Measurements from ENCODE around the gene PRSS57. TPM values are rescaled to one million over a fixed set of nuclear protein-coding genes. Genes with fewer than 3 reads are reported as not detected.

The PRSS57 gene
- total RNA-seq, 4 donors from 2014 or later: not detected

- no peak for DNase-seq (ENCODE audit: low spot score in 2 of 2)
- WGBS, 2 donors: 89 to 90% methylated on average over 15 to 27 of the region's 31 CpGs
- H3K4me3 ChIP-seq: peak overlapping the region in 1 of 4 donors; percentile 61
- TF ChIP-seq EP300 (IDR thresholded peaks at IDR 0.05): no peak
- TF ChIP-seq POLR2A (IDR thresholded peaks at IDR 0.05): no peak
- no peak for TF ChIP-seq CTCF (IDR thresholded peaks at IDR 0.05)
- peaks cover 0 to 26% (median 0%) of the 10 kb centered on the region in 3 donors for H3K36me3 ChIP-seq
- H3K27ac ChIP-seq: peak overlapping the region in 3 of 4 donors; percentile 61 to 88 (median 75)
- H3K9me3 ChIP-seq: no peaks in the 10 kb centered on the region
- no peaks in the 10 kb centered on the region for H3K27me3 ChIP-seq
- H3K4me1 ChIP-seq: peaks cover 0 to 16% (median 10%) of the 10 kb centered on the region in 4 donors
Observed at GRCh38 chr19:640606-641189, 54.6 kb downstream of the PRSS57 start.

DNA sequence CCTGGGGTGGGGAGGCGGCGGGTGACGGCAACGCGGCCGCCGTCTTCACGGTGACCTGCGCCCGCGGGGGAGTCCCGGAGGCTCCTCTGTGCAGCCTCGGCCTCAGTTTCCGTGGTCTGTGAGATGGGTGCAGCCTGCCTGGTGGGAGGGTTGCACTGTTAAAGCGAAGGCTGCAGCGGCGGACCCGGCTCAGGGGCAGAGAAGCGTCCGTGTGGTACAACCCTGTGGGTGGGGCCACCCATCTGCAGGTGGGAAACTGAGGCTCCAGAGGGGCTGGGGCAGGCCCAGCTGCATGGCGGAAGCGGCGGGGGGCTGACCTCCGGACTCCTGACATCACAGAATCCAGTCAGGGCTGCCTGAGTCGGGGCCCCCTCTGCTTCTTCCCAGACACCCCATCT lies 55.1 kb downstream of the PRSS57 start:
- Histone ChIP-seq H3K27ac (peak overlapping the region; percentile 61 to 88 (median 68)), H3K27me3 (no peaks in the 10 kb centered on the region), H3K9me3 (no peaks in the 10 kb centered on the region), H3K4me3 (peak overlapping the region; percentile 15 to 61 (median 46)), H3K36me3 (peaks cover 0 to 20% (median 0%) of the 10 kb centered on the region in 3 donors), H3K4me1 (peaks cover 0 to 16% (median 10%) of the 10 kb centered on the region in 4 donors)
- DNase-seq (ENCODE audit: low spot score in 2 of 2): no peak
- no peak for TF ChIP-seq POLR2A (IDR thresholded peaks at IDR 0.05)
- no peak for TF ChIP-seq EP300 (IDR thresholded peaks at IDR 0.05)
- no peak for TF ChIP-seq CTCF (IDR thresholded peaks at IDR 0.05)
- WGBS, 2 donors: 42 to 59% methylated on average over 9 to 16 of the region's 25 CpGs

GRCh38 chr19:639253-640160 lies 55.7 kb downstream of the PRSS57 start, which contains the start of gene FGF22:
Gene FGF22, plus strand, starts transcription at chr19:639879. Its CDS starts 47 bp downstream, at chr19:639926.
- H3K27ac ChIP-seq: peak within 1 kb of the TSS; percentile 61 to 88 (median 68)
- peaks cover 0 to 14% (median 0%) of the 10 kb centered on the region in 3 donors for H3K36me3 ChIP-seq
- TF ChIP-seq POLR2A (IDR thresholded peaks at IDR 0.05): peak in 1 of 2 donors; percentile 30
- TF ChIP-seq CTCF (IDR thresholded peaks at IDR 0.05): no peak
- peak in 1 of 2 donors; percentile 64 for TF ChIP-seq EP300 (IDR thresholded peaks at IDR 0.05)
- whole genome bisulfite sequencing, 2 donors: 4% methylated on average over 37 to 45 of the region's 109 CpGs
- H3K27me3 ChIP-seq: no peaks in the 10 kb centered on the region
- no peaks in the 10 kb centered on the region for H3K9me3 ChIP-seq
- peaks cover 0 to 20% (median 12%) of the 10 kb centered on the region in 4 donors for H3K4me1 ChIP-seq
- peak within 1 kb of the TSS; percentile 27 to 61 (median 47) for H3K4me3 ChIP-seq
- peak; percentile 91 to 93 for DNase-seq (ENCODE audit: low spot score in 2 of 2)

GRCh38 chr19:638906-639252 lies 56.4 kb downstream of the PRSS57 start:
- H3K4me3 ChIP-seq: peak overlapping the region; percentile 27 to 61 (median 47)
- H3K27ac ChIP-seq: peak overlapping the region; percentile 5 to 88 (median 36)
- peaks cover 0 to 26% (median 18%) of the 10 kb centered on the region in 4 donors for H3K4me1 ChIP-seq
- 45 to 71% methylated on average over 15 to 16 of the region's 17 CpGs for WGBS, 2 donors
- TF ChIP-seq POLR2A (IDR thresholded peaks at IDR 0.05) (no peak), CTCF (IDR thresholded peaks at IDR 0.05) (no peak), EP300 (IDR thresholded peaks at IDR 0.05) (no peak)
- peaks cover 0 to 8% (median 0%) of the 10 kb centered on the region in 3 donors for H3K36me3 ChIP-seq
- no peaks in the 10 kb centered on the region for H3K9me3 ChIP-seq
- DNase-seq (ENCODE audit: low spot score in 2 of 2): no peak
- no peaks in the 10 kb centered on the region for H3K27me3 ChIP-seq

Other genes starting within 250 kb of the PRSS57 start
- gene SHC2, start 234.4 kb downstream of the PRSS57 start, total RNA-seq: 10 to 100 TPM; 13.5 to 41.1 (median 22.9) TPM
- gene MADCAM1, start 199.0 kb downstream of the PRSS57 start, total RNA-seq: under 1 TPM in 1 of 4 donors, not detected in 3; 0.21 TPM
- gene TPGS1, start 188.0 kb downstream of the PRSS57 start, total RNA-seq: 100 to 1,000 TPM; 108 to 131 (median 115) TPM
- gene CDC34, start 163.7 kb downstream of the PRSS57 start, total RNA-seq: 100 to 1,000 TPM in 1 of 4 donors, 10 to 100 TPM in 3; 60.7 to 110 (median 73.4) TPM
- gene GZMM, start 151.4 kb downstream of the PRSS57 start, total RNA-seq: 1 to 10 TPM in 1 of 4 donors, not detected in 3; 2.5 TPM
- gene BSG, start 122.9 kb downstream of the PRSS57 start, total RNA-seq: 100 to 1,000 TPM; 303 to 400 (median 324) TPM
- under 1 TPM in 1 of 4 donors, not detected in 3; 0.59 TPM for gene HCN2, start 105.6 kb downstream of the PRSS57 start, total RNA-seq
- 10 to 100 TPM; 28.2 to 73.5 (median 51.5) TPM for gene POLRMT, start 61.9 kb downstream of the PRSS57 start, total RNA-seq
- gene FGF22, start 55.6 kb downstream of the PRSS57 start, total RNA-seq: 1 to 10 TPM in 3 of 4 donors, under 1 TPM in 1; 0.30 to 9.0 (median 3.4) TPM
- gene RNF126, start 32.2 kb downstream of the PRSS57 start, total RNA-seq: 10 to 100 TPM; 38.0 to 90.9 (median 55.3) TPM
- gene FSTL3, start 19.1 kb downstream of the PRSS57 start, total RNA-seq: 100 to 1,000 TPM; 582 to 977 (median 642) TPM
- 100 to 1,000 TPM in 1 of 4 donors, 10 to 100 TPM in 3; 65.7 to 101 (median 98.0) TPM for gene PALM, start 13.5 kb upstream of the PRSS57 start, total RNA-seq
- gene MISP, start 55.7 kb upstream of the PRSS57 start, total RNA-seq: under 1 TPM in 2 of 4 donors, not detected in 2; 0.20 to 0.30 TPM
- gene PTBP1, start 102.0 kb upstream of the PRSS57 start, total RNA-seq: 100 to 1,000 TPM; 118 to 205 (median 141) TPM
- gene PLPPR3, start 126.5 kb upstream of the PRSS57 start, total RNA-seq: not detected
- under 1 TPM in 1 of 4 donors, not detected in 3; 0.42 TPM for gene AZU1, start 132.4 kb upstream of the PRSS57 start, total RNA-seq
- not detected for gene PRTN3, start 145.5 kb upstream of the PRSS57 start, total RNA-seq
- 10 to 100 TPM in 1 of 4 donors, 1 to 10 TPM in 2, under 1 TPM in 1; 0.66 to 12.6 (median 4.2) TPM for gene ELANE, start 156.9 kb upstream of the PRSS57 start, total RNA-seq
- 1,000 to 10,000 TPM; 1,040 to 7,538 (median 2,843) TPM for gene CFD, start 164.2 kb upstream of the PRSS57 start, total RNA-seq
- 10 to 100 TPM; 49.6 to 67.5 (median 53.9) TPM for gene MED16, start 197.7 kb upstream of the PRSS57 start, total RNA-seq
- not detected for gene RNU6-9, start 198.0 kb upstream of the PRSS57 start, total RNA-seq
- 10 to 100 TPM; 30.2 to 47.7 (median 37.6) TPM for gene R3HDM4, start 217.8 kb upstream of the PRSS57 start, total RNA-seq
- not detected for gene KISS1R, start 221.9 kb upstream of the PRSS57 start, total RNA-seq
- gene ARID3A, start 230.6 kb upstream of the PRSS57 start, total RNA-seq: 10 to 100 TPM in 3 of 4 donors, 1 to 10 TPM in 1; 8.1 to 15.3 (median 12.5) TPM

Data from tibial nerve (tissue), 4 donors.